A673 (cell line): ENCODE data around the gene SCRN1. TPM values are rescaled to one million over a fixed set of nuclear protein-coding genes. Genes with fewer than 3 reads are reported as not detected.

Experiments
- BruUV-seq: library from RNA; stranded (reverse); fragments of 400-500 nt; replicated peaks from 2 replicates; lab custom pipeline; 2021; lab: Mats Ljungman, UMichigan
- CTCF ChIA-PET: fragments of 300-600 bp; sonication (Branson Sonifier 250); formaldehyde crosslinking; loops from one replicate; lab custom pipeline; 2022; ENCODE audit warnings: antibody characterized with exemption; lab: Charles Lee
- POLR2A ChIA-PET: fragments of 300-600 bp; sonication (Branson Sonifier 250); formaldehyde crosslinking; loops from one replicate; lab custom pipeline; 2022; ENCODE audit warnings: antibody characterized with exemption; ENCODE audit not compliant: low non-redundant PET; lab: Charles Lee
- DNase-seq: peaks from one replicate; pipeline ENCODE4 v3.0.0-alpha.2; 2015; ENCODE audit warnings: low spot score
- H3K27ac ChIP-seq: fragments of 200-600 bp; sonication (generic); 2 replicates; pipeline ENCODE4 v1.5.1; 2016; ENCODE audit warnings: mixed run types, low read depth, mild to moderate bottlenecking, mixed read lengths, antibody characterized with exemption, low read length; ENCODE audit not compliant: poor library complexity, severe bottlenecking
- H3K27me3 ChIP-seq: fragments of 200-600 bp; sonication (generic); replicated peaks from 2 replicates; pipeline ENCODE4 v1.6.1; 2017; ENCODE audit warnings: mixed run types, low read depth, mild to moderate bottlenecking, mixed read lengths, antibody characterized with exemption, low read length; ENCODE audit not compliant: insufficient read depth, poor library complexity
- H3K36me3 ChIP-seq: fragments of 200-600 bp; sonication (generic); 2 replicates; pipeline ENCODE4 v1.6.1; 2016; ENCODE audit warnings: mixed run types, mild to moderate bottlenecking, mixed read lengths, antibody characterized with exemption, low read length; ENCODE audit not compliant: insufficient read depth, poor library complexity, severe bottlenecking
- H3K4me1 ChIP-seq: fragments of 200-600 bp; sonication (generic); 2 replicates; pipeline ENCODE4 v1.6.1; 2017; ENCODE audit warnings: mixed run types, mild to moderate bottlenecking, mixed read lengths, antibody characterized with exemption, low read length; ENCODE audit not compliant: insufficient read depth, poor library complexity, severe bottlenecking
- H3K4me3 ChIP-seq: fragments of 200-600 bp; sonication (generic); 2 replicates; pipeline ENCODE4 v1.5.1; 2016; ENCODE audit warnings: low read depth, mixed run types, mild to moderate bottlenecking, mixed read lengths, low read length; ENCODE audit not compliant: poor library complexity, severe bottlenecking
- H3K9me3 ChIP-seq: fragments of 200-600 bp; sonication (generic); 2 replicates; pipeline ENCODE4 v1.6.1; 2016; ENCODE audit warnings: mixed run types, low read depth, mild to moderate bottlenecking, mixed read lengths, antibody characterized with exemption, low read length; ENCODE audit not compliant: poor library complexity, severe bottlenecking
- CTCF ChIP-seq: fragments of 300-800, 200-600 bp; sonication (generic); conservative IDR thresholded peaks from 2 replicates; pipeline ENCODE4 v1.5.1; 2017; ENCODE audit warnings: low read depth, mild to moderate bottlenecking, antibody characterized with exemption, low read length, moderate library complexity, mixed read lengths
- EZH2 ChIP-seq: fragments of 200-600 bp; sonication (generic); IDR thresholded peaks from 2 replicates; pipeline ENCODE4 v1.6.1; 2017; ENCODE audit warnings: borderline replicate concordance, low read depth, mild to moderate bottlenecking, mixed read lengths, antibody characterized with exemption, low read length; ENCODE audit not compliant: poor library complexity, severe bottlenecking
- intact Hi-C: fragments of 100-400 bp; cut with micrococcal nuclease; formaldehyde crosslinking; loops from one replicate; pipeline ENCODE4 v1.10.0; 2022; ENCODE audit not compliant: unreplicated experiment
- total RNA-seq: library from RNA; stranded (reverse); gene quantifications from 2 replicates; pipeline ENCODE4 v1.2.3, GENCODE V29; 2021

SCRN1 gene
- total RNA-seq, 1 experiment from 2014 or later: 83.9 TPM

- TF ChIP-seq EZH2 (no peak), CTCF (no peak)
- H3K36me3 ChIP-seq: no peaks in the 10 kb centered on the region
- BruUV-seq: no TSS peak
- ChIA-PET POLR2A (no interaction called here), CTCF (no interaction called here)
- H3K4me1 ChIP-seq: no peaks in the 10 kb centered on the region
- no peak for DNase-seq
- H3K27me3 ChIP-seq: no peaks in the 10 kb centered on the region
- H3K9me3 ChIP-seq: no peaks in the 10 kb centered on the region
- intact Hi-C loops: no loop called here
- H3K27ac ChIP-seq: no peak overlapping the region
- H3K4me3 ChIP-seq: no peak overlapping the region
These were observed 115.8 kb downstream of the SCRN1 start for GRCh38 chr7:29873644-29874294.

- ChIA-PET CTCF (no interaction called here), POLR2A (no interaction called here)
- H3K9me3 ChIP-seq: no peaks in the 10 kb centered on the region
- TF ChIP-seq CTCF: no peak
- TF ChIP-seq EZH2: no peak
- intact Hi-C loops: no loop called here
- no peaks in the 10 kb centered on the region for H3K36me3 ChIP-seq
- no peak for DNase-seq
- no TSS peak for BruUV-seq
- no peak overlapping the region for H3K27ac ChIP-seq
- H3K4me1 ChIP-seq: peaks cover 9% of the 10 kb centered on the region
- H3K4me3 ChIP-seq: no peak overlapping the region
- H3K27me3 ChIP-seq: no peaks in the 10 kb centered on the region
These were observed 117.7 kb downstream of the SCRN1 start for GRCh38 chr7:29871787-29872398.

Other genes starting within 250 kb of the SCRN1 start
- gene WIPF3, start 183.3 kb downstream of the SCRN1 start, total RNA-seq: 0.17 and 0.21 TPM in 2 replicates
- 46.0 and 53.6 TPM in 2 replicates for gene FKBP14, start 36.9 kb upstream of the SCRN1 start, total RNA-seq
- gene PLEKHA8, start 38.6 kb upstream of the SCRN1 start, total RNA-seq: 22.2 and 29.0 TPM in 2 replicates
- 2.6 and 3.0 TPM in 2 replicates for gene MTURN, start 145.2 kb upstream of the SCRN1 start, total RNA-seq